ENCODE measurements around the gene CD99.

DNA sequence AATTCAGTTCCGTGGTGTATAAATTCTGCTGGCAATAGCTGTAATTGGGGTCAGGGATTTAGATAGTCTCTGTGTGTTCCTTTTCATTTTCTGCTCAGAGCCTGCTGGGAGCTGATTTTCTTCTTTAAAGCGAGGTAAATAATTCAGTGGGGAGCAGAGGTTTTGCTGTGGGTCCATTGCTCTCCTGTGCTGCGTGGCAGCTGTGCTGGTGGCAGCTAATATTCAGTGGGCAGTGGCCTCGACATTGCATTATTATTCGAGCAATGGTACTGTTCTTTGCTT lies 74.4 kb downstream of the CD99 start:
- TF ChIP-seq, protein P1, sequence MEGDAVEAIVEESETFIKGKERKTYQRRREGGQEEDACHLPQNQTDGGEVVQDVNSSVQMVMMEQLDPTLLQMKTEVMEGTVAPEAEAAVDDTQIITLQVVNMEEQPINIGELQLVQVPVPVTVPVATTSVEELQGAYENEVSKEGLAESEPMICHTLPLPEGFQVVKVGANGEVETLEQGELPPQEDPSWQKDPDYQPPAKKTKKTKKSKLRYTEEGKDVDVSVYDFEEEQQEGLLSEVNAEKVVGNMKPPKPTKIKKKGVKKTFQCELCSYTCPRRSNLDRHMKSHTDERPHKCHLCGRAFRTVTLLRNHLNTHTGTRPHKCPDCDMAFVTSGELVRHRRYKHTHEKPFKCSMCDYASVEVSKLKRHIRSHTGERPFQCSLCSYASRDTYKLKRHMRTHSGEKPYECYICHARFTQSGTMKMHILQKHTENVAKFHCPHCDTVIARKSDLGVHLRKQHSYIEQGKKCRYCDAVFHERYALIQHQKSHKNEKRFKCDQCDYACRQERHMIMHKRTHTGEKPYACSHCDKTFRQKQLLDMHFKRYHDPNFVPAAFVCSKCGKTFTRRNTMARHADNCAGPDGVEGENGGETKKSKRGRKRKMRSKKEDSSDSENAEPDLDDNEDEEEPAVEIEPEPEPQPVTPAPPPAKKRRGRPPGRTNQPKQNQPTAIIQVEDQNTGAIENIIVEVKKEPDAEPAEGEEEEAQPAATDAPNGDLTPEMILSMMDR (conservative IDR thresholded peaks at IDR 0.05 in 1 of 2, IDR thresholded peaks at IDR 0.05 in 1 of 2; ENCODE audit: low read depth in 1 of 2, low read length in 2 of 2) = no peak
- TF ChIP-seq EZH2 (IDR thresholded peaks at IDR 0.05; ENCODE audit: low read length, missing control alignments) = no peak

All from fibroblast of lung (primary cell).